GM21717 (cell line): ENCODE data around the gene MAGI1.
"Not testable (repeated sequence)": the region's sequence is repeated elsewhere in the genome, so short reads cannot be mapped to it uniquely, and the experiment has no call there.

Experiments used
- ATAC-seq: cut with Tn5 transposase; IDR thresholded peaks from one replicate; pipeline ENCODE4 v1.9.1; 2021; ENCODE audit warnings: mild to moderate bottlenecking, moderate library complexity; ENCODE audit not compliant: unreplicated experiment

Gene MAGI1

GRCh38 chr3:65549626-65549959 is 489.1 kb downstream of the MAGI1 start:
- ATAC-seq = no peak

DNA sequence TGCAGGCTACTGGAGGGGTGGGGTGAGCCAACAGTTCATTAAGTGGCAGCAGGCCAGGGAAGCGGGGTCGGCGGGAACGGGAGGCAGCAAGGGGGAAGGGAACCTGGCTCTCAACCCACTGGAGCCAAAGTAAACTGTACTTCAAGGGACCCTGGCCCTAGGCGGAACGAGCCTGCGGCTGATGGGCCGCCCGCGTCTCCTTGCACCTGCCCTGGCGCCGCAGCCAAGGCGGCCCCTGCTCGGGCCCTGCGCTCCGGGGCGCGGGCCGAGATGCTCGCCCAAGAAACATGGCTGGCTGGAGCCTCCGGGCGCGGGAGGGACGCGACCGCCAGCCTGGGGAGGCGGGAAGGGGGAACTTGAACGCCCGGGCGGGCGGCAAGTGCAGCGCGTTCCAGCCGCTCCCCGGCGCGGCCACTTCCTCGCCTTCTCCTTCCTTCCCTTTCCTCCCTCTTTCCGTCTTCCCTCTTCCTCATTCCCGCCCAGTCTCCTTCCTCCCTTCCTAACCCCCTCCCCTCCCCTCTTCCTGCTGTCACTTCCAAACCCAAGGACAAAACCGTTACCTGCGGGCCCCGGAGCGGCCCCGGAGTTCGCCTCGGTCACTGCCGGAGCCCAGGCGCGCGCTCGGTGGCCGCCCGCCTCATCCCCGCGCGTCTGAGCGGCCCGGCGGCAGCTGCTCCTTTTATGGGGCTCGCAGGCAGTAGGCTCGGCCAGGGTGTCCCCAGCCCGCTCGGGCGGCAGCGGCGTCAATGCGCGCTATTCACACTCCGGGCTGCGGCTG is 489.7 kb downstream of the MAGI1 start:
- ATAC-seq = no peak

DNA sequence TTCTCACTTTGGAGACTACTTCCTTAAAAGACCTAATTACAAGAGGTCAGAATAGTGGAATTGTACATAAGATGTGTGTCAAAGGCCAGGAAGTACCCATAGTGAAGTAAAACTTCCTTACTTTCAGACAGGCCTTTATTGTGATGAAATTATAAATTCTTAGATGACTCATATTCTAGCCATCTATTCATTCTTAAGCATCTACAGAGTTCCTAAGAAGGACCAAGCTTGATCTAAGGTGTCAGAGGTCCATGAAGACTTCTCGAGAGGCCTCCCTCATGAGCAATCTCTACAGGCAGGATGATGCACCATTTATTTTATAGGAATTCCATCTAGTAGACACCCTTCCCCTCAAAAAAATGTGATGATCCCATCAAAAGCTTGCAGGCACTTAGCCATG is 493.3 kb downstream of the MAGI1 start:
- ATAC-seq = no peak

DNA sequence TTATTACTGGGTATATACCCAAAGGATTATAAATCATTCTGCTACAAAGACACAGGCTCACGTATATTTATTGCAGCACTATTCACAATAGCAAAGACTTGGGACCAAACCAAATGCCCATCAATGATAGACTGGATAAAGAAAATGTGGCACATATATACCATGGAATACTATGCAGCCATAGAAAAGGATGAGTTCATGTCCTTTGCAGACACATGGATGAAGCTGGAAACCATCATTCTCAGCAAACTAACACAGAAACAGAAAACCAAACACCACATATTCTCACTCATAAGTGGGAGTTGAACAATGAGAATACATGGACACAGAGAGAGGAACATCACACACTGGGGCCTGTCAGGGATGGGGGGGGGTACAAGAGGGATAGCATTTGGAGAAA is 495.3 kb downstream of the MAGI1 start:
- not testable (repeated sequence) for ATAC-seq

DNA sequence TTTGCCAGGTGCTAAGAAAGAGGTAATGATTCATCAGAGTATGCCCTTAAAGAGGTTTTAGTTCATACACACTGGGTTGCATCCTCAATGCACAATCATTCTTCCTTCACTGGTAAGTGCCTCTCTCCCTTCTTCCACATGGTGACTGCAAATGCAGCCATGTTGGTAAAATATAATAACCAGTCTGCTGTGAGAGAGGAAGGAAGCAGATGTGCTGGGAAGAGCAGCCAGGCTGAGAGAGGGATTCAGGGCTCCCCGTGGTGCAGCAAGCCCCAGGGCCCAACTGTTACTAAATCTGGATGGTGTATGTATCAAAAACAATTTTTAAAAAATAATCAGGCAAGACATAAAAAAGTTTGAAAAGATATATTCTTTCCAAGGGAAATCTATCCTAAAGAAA is 498.1 kb downstream of the MAGI1 start:
- no peak for ATAC-seq

DNA sequence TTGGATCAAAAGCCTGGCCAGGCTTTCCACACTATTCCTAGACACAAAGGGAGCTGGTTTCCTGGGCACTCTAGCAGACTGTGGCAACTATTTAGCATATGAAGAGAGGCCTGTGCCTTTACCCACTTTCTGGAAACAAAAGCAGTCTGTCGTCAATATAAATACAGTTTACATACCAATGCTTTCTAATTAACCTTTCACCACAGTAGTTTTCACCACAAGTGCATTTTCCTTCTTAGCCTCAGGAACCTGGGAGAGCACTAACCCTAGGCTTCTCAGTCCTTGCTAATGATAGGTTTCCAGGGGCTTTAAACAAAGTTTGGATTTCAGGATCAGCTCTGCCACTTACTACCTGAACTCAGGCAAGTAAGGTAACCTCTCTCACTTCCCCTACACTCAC is 499.1 kb downstream of the MAGI1 start:
- ATAC-seq = no peak

DNA sequence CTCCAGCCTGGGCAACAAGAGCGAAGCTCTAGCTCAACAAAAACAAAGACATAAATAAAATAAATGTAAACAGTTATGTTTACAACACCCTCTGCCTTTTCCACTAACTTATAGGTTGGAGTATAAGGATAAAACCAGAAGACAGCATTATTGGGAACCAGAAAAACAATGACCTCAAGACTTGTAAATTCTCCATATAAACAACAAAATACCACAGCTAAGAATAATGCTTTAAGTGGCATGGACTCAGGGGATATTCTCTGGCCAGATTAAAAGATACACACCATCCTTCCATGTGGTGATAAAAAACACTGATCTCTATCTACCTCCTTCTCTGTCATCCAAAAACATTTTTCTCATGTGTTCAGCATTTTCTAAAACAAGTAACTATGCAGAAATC is 500.6 kb downstream of the MAGI1 start:
- no peak for ATAC-seq

GRCh38 chr3:65537109-65537508 is 501.6 kb downstream of the MAGI1 start:
- no peak for ATAC-seq

- ATAC-seq = no peak
Measured at GRCh38 chr3:65535260-65535659, 503.5 kb downstream of the MAGI1 start.

DNA sequence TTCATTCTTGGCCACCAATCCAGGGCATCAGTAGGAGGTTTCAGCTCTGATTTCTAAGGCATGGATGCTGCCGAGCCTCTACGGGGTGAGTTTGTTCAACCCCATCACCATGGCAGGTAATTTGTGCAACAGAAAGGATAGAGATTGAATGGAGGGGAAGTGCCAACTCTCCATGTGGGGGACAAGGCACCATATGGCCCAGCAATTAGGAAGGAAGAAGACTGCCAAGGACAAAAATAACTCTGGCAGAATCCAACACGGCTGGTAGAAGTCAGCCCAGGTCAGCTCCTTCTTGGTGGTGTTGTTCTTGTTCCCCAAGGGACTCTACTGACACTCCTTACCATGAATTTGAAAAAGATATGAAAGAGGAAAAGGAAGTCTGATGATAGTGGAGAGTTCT is 503.9 kb downstream of the MAGI1 start:
- no peak for ATAC-seq

- ATAC-seq = no peak
Measured at GRCh38 chr3:65532749-65533148, 506.0 kb downstream of the MAGI1 start.

DNA sequence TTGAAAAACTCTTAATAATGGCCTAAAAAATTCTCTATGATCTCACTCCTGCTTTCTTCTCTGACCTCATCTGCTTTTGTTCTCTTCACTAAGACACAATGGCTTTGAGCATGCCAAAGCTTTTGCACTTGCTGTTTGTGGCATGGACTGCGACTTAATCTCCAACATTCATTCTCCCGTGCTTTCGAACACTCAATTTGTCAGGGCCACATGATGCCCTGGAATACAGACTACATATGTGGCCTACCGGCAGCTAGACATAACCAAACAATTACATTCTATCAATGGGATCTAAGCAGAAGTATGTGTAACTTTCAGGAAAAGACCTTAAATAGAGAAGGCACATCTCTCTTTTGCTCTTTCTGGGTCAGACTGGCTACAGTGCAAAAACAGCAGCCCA is 506.5 kb downstream of the MAGI1 start:
- no peak for ATAC-seq

DNA sequence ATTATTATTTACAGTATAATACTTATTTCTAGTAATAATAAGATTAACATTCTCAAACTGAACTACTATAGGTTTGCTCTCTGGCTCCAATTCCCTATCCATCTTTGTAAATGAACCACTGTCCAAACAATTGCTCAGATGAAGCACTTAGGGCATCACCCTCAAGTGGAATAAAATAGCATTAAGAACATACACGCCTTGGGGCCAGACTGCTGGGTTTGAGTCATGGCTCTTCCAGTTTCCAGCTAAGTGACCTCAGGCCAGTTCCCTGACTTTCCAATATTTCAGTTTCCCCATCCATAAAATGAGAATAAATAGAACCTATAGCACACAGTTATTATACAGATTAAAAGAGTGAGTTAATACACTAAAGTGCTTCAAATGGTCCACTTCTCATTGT is 507.2 kb downstream of the MAGI1 start:
- no peak for ATAC-seq

GRCh38 chr3:65526656-65527055 is 512.1 kb downstream of the MAGI1 start:
- ATAC-seq = no peak

DNA sequence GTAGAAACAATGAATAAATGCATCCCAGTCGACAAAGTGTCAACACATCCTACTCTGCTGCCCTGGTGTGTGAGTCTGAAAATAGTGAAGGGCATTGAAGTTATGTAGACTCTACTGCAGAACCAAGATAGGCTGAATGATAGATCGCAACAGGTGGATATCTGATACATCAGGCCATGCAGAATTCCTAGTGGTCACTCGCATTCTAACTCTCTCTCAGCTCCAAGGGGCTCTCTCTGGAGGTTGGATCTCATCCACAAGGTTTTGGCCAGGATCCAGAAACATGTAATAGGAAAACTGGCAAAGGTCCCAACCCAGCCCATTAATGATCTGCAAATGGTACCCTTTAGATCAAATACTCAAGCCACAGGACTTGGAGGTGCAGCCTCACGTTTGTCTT is 514.1 kb downstream of the MAGI1 start:
- no peak for ATAC-seq

DNA sequence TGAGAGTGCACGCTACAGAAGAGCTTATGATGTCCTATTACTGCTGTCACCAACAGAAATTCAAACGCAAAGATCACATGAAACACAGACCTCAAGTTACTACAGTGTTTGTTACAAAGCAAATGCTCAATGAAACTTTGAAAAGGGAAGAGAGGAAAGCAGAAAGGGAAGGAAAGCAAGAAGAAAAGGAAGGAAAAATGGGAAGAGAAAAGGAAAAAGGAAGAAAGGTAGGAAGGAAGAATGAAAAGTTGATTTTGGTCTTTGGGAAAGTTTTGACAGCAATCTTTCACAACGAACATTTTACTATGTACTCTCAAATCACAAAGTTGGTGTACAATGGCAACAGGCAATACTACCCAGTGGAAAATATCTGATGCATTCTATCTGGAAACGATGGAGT is 514.8 kb downstream of the MAGI1 start:
- no peak for ATAC-seq

- no peak for ATAC-seq
Measured at GRCh38 chr3:65521032-65521431, 517.7 kb downstream of the MAGI1 start.

DNA sequence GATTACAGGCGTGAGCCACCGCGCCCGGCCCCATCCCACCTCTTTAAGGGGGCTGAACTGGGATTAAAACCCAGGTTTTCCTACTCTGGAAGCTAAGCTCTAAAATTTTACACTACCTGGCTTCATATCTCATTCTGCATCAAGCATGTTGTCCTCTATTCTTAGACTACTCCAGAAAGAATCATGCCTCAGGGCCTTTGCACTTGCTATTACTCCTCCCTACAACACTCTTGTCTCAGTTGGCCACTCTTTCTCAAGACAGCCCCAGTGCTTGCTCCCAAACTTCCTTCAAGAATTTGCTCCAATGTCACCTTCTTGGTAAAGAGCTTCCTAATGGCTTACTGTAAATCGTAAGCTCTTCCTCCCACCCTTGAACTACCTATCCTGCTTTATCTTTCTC is 521.7 kb downstream of the MAGI1 start:
- no peak for ATAC-seq

GRCh38 chr3:65514317-65514716 is 524.4 kb downstream of the MAGI1 start:
- ATAC-seq = not testable (repeated sequence)

DNA sequence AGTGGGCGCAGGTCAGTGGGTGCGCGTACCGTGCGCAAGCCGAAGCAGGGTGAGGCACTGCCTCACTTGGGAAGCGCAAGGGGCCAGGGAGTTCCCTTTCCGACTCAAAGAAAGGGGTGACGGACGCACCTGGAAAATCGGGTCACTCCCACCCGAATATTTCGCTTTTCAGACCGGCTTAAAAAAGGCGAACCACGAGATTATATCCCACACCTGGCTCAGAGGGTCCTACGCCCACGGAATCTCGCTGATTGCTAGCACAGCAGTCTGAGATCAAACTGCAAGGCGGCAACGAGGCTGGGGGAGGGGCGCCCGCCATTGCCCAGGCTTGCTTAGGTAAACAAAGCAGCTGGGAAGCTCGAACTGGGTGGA is 529.3 kb downstream of the MAGI1 start:
- not testable (repeated sequence) for ATAC-seq

- ATAC-seq = no peak
Measured at GRCh38 chr3:65508750-65509422, 529.8 kb downstream of the MAGI1 start.

GRCh38 chr3:65507437-65507836 is 531.3 kb downstream of the MAGI1 start:
- ATAC-seq = no peak

GRCh38 chr3:65503776-65504175 is 534.9 kb downstream of the MAGI1 start:
- ATAC-seq = no peak
